NCI-H1436 treated with DMSO at 0.1 percent for 48 hours (cell line): Measurements from ENCODE around the gene UBE2QL1.

Source experiments
- DNase-seq: peaks from one replicate; lab custom pipeline; 2025; lab: John Stamatoyannopoulos, UW

UBE2QL1 gene

DNA sequence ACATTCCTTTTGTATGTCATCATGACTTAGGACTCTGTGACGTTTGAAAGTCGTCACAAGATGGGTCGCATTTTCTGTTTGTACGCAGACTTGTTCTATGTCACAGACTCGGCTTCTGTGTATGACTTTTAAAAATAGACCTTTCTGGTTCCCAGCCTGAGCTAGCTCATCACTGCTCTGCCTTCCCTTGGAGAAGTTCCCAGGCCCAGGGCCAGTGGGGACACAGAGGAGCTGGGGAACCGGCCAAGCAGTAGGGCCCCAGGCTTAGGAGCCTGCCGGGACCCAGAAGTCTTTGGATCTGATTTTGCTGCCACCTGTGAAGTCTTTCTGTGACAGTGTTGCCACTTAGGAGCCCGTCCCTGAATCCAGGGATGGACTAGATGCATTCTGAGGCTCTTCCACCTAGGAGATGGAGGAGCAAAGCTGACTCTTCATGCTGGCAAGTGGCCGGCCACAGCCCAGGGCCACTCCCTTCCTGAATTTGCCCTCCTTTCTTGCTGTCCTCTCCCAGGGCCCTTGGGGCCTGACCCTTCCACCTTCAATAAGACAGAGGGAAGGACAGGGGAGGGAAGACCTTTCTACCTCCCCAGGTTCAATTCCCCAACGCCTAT, 18.1 kb upstream of the UBE2QL1 start:
- no peak for DNase-seq

DNA sequence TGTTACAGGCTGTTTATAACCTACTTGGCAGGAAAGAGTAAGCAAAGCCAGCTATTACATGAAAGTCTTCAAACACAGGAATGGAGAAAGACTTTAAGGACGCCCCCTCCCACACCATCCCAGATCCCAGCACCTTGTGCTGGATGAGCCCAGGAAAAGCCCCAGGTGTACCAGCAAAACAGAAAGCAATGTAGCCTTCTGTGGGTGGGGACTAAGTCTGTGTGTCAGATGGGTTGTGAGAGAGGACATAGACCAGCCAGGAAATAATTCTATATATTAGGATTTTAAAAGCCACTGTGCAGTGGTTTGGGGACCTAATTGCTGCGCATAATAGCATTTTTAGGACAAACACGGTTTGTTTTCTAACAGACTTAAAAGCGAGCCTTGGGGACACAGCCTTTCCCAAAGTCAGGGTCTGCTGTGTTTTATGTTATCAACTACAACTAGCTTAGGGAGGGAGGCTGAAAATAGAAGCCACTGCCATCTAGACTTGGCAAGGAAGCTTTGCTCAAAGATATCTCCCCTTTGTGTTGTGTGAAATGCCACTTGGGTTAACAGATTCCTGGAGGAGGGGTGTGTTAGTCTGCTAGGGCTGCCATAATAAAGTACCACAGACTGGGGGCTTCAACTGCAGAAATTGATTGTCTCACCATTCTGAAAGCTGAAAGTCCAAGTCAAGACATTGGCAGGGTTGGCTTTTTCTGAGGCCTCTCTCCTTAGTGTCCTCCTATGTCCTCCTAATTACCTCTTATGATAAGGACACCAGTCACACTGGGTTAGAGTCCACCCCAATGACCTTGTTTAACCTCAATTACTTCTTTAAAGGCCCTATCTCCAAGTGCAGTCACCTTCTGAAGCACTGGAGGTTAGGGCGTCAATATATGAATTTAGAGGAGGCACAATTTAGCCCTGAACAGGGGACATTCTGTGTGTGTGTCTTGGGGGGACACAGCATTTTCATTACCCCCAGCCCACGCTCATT, 17.2 kb upstream of the UBE2QL1 start:
- DNase-seq: no peak

DNA sequence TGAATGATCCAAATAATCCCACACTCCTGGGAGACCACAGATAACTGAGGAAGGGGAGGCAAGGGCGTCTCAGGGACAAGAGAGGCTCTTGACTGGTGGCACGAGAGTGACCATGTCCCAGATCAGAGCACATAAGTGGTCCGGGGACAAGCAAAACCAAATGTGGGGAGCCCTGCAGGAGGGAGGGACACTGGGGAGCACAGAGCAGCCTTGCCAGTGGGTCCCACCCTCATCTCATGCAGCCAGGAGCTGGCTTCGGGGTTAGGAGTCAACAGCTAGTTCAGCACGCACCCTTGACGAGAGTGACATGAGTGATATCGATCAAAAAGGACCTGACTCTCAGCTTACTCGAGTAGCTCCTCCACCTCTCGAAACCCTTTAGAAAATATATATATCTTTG, 16.5 kb upstream of the UBE2QL1 start:
- DNase-seq: no peak

DNA sequence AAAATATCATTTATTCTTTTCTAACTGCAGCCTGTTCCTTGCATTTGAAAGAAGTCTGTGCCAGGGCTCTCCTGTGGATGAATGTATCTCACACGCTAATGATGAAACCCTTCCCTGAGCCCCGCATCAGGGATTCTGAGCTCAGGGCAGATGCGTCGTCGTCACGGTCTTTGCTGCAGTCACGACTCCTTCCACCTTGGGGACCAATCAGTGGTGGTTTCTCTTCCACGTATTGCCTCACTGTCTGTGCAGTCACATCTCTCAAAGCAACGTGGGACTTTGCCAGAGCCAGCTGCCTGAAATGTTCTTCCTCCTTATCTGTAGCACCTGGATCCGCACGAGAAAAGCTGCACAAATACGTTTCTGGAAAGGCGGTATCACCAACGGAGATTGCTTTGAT, 13.9 kb upstream of the UBE2QL1 start:
- no peak for DNase-seq

DNA sequence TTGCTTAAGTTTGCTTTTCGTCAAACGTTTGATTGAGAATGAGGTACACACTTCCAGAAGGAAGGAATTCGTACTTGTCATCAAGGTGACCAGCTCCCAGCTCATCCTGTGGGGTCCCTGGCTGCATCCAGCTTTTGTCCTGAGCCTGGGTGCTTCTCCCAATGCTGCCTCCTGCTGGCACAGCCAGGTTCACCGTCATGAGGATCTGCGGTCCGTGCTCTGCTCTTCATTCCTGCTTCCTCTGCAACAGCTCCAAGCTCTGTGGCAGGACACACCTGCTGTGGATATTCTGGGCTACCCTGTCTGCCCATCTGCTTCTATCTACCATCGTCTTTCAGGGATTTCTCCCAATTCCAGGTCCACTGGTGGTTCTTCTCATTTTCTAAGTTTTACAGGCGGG, 13.3 kb upstream of the UBE2QL1 start:
- no peak for DNase-seq

DNA sequence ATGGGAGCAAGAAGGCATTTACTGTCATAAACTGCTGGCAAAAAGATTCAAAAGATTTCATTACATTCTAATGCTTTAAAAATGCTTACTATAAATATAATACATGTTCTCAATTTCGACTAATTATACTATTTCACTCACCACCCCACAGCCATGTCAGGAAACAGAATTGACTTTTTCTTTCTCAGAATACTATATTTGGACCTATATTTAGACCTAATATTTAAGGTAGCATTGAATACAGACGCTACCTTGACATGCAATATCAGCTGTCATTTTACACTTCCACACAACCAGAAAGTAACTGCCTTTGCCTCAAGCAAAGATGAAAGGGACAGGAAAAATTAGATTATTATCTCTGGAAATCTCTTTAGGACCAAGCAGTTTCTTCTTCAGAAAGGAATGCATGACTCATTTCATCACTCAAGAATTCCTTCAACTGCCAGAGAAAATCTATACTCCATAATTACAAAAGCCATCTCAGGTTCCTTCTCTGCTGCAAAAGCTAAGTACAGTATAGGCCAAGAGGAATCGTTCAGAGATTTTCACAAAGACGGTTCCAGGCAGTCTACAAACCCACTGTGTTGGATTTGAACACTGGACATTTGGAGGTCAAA, 11.8 kb upstream of the UBE2QL1 start:
- DNase-seq: no peak

DNA sequence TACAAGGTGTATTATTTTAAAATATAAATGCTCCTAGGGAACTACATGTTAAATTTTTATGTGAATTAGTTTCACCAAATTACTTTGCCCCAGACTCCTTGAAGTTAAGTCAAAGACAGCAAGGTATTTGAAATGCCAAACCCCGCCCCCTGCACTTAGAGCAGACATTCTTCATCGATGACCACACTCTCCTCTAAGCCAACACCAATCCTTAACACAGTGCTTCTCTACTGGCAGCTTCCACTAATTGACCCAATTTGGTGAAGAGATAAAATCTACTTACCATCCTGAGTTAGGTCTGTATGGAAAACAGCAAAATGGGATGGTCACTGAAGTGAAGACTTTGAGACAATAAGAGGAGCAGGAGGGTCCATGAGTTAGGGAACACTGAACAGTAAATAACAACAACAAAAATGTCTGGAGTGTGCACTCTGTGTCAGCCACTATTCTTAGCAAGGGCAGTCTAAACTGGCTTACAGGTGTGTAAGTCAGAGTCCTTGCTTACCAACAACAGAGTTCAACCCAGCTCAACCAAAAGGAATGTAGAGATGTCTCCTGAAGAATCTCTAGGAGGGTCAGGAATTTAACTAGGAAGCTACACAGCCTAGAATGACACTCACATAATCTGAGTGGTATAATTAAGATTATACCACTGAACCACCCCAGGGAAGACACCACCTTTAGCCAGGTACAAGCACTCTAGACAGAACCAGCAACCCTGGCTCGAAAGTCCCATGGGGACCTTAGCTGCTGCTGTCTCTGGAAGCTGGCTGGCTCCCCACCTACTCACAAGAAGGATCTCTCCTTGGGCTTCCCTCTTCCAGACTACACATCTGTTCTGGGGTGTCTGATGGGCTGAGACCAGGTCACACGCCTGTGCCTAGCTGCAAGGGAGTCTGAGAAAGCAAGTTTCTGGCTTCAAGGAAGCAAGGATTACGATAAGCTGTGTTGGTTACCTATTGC, 8.8 kb upstream of the UBE2QL1 start:
- DNase-seq: no peak

DNA sequence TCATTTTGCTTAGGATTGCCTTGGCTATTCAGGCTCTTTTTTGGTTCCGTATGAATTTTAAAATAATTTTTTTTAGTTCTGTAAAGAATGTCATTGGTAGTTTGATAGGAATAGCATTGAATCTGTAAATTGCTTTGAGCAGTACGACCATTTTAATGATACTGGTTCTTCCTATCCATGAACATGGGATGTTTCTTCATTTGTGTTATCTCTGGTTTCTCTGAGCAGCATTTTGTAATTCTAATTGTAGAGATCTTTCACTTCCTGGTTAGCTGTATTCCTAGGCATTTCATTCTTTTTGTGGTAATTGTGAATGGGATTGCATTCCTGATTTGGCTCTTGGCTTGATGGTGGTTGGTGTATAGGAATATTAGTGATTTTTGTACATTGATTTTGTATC, 6.3 kb upstream of the UBE2QL1 start:
- no peak for DNase-seq

DNA sequence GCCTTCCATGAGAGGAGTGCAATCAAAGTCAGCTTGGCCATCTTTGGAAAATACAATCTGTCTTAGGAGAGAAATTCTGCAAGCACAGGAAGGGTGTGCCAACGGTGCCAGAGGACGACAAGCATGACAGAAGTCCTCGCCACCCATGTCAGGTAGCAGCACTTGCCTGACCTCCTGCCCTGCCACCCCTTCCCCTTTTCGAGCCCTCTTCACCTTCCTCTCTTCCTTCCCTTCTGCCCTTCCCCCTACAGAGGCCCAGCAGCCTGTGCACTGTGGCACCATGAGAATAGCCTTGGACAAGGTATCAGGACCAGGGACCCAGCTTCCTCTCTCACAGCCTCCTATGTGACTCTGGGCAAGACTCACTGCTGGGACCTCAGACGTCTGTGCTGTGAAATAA, 5.3 kb upstream of the UBE2QL1 start:
- no peak for DNase-seq

DNA sequence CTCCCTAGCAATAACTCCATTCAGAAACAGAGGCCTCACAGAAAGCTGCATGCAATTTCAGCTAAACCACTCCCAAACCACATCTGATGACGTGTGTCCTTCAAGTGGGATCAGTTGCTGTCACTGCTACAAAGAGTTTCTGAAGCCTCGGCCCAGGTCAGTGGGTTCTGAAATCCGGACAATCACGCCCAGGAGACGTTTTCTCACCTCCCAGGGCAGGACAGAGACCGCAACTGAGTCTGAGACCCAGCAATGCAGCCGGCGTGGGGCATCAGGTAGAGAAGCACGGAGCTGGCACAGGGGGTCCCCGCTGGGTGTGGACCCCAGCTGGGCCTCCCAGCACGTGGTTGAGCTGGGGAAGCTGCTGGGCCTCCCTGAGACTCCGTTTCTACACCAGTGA, 2.6 kb upstream of the UBE2QL1 start:
- DNase-seq: no peak

DNA sequence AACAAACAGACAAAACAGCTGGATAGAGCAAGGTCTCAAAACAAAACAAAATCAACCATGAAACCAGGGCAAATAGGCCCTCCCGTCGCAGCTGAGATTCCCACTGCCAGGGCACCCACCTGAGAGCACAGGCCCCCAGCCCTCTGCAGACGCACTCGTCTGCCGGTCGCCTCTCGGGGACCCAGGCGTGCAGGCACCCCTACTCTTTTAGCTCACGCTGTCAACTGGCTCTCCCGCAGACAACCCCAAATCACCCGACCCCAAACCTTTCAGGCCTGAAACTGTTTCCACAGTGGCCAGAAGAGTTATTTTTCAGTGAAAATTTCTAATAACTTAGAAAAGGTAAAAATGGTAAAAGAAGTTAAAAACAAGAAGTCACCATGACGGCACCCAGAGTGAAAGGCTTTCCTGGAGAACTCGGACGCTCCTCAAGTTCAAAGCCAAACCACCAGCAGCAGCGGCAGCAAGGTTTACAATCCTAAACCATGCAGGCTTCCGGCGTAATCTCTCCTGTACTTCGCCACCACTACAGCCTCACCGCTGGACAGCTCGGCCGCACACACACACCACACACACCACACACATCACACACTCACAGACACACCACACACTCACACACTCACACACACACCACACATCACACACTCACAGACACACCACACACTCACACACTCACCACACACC, 1.9 kb upstream of the UBE2QL1 start:
- DNase-seq: no peak

DNA sequence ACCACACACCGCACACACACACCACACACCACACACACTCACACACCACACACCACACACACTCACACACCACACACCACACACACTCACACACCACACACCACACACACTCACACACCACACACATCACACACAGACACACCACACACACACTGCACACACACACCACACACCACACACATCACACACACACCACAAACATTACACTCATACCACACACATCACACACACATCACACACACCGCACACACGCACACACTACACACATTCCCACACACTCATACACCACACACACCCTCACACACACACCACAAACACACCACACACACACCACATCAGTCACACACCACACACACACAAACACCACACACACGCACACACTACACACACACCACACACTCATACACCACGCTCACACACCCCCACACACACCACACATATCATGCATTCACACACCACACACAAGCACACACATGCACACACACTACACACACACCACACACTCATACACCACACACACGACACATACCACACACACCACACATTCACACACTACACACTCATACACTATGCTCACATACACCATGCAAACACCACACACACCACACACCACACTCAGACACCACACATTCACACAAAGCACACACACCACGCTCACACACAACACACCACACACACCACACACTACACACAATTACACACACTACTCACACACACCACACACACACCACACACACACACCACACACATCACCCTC, 1.1 kb upstream of the UBE2QL1 start:
- DNase-seq: no peak

DNA sequence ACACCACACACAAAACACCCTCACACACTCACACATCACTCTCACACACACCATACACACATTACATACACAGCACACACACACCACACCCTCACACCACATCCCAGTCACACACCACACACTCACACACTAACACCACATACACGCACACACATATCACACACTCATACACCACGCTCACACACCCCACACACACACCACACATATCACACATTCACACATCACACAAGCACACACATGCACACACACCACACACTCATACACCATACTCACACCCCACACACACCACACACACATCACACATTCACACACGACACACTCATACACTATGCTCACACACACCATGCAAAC, 543 bp upstream of the UBE2QL1 start:
- DNase-seq: no peak

DNA sequence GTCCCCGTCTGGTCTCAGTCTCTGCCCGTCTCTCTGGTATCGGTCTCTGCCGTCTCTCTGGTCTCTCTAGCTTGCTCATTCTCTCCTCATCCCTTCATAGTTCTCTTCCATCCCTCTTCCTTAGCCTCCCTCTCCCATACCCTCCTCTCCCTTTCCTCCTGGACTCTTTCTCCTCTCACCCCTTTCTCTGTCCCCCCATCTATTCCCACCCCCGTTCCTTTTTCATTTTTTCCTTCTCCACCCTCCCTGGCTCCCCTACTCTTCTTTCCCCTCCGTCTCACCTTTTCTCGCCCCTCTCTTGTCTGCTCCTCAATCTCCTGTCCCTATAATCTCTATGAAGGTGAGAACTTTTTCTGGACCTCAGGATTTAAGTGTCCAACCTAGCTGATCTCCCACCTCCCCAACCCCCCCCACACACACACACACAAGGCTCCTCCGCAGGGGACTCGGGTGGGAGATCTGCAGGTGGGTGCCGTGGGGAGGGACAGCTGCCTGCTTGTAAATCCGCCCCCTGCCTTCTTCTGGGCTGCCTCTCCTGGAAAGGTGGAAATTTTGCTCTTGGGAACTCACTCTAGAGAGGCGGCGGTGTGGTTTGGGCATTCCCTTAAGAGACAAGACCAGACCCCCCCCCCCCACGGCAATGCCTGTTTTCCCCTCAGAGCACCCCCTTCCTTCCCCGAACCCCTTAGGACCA, 953 bp downstream of the UBE2QL1 start:
- DNase-seq: no peak

DNA sequence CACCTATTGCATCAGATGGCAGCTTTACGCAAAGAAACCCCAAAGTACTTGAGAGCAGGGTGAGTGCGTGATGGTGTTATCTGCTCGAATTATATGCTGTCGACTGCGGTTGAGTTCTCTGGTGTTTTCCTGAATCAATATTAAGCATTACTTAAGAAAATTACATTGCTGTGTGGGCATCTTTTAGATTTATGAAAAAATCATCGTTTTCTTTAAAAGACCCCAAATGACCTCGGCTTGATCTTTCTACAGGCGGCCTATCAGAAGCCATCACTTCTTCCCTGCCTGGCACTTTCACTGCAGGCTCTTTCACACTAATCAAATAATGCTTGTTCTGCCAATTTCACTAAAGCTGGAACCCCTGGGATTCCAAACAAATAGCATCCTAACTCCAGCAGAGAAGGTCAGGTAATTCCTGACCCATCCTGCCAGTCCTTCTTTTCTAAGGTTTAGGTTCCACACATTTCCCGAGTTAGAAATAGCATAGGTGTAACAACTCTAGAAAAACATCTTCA, 1.7 kb downstream of the UBE2QL1 start:
- no peak for DNase-seq

DNA sequence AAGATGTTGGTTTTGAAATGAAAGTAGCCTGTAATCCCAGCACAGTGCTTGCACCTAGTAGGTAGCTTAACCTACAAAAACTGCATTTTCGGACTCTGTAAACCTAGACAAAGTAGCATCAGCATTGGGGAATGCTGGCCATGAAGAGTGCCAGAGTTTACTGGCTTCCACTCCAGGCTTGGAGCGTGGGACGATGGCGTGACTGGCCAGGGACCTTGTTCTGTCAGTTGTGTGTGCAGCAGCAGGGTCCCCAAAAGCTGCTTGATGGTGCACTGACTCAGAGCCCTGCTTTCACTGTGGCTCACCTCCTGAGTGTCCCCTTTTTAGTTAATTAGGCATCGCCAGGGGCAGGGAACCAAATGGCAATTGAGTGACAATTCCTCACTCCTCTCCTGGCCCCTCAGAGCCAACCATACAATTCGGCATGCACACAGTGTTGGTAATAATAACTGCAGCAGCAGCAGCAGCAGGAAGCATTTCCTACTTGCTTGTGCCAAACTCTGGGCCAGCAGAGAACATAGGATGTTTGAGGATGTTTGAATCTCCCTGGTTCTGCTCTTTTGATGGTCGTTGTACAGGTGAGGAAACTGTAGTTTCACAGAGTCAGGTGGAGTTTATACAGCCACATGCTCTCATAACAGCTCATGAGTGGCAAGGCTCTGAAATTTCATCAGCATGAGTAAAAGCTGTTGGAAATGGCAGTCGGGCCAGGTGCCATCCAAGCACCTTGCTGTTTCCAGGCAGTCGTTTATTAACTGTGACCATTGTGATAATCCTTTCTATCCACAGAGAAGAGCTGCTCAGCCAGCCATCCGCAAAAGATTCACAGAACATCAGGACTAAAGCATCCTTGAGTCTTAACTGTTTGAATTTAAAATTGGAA, 4.2 kb downstream of the UBE2QL1 start:
- DNase-seq: no peak

DNA sequence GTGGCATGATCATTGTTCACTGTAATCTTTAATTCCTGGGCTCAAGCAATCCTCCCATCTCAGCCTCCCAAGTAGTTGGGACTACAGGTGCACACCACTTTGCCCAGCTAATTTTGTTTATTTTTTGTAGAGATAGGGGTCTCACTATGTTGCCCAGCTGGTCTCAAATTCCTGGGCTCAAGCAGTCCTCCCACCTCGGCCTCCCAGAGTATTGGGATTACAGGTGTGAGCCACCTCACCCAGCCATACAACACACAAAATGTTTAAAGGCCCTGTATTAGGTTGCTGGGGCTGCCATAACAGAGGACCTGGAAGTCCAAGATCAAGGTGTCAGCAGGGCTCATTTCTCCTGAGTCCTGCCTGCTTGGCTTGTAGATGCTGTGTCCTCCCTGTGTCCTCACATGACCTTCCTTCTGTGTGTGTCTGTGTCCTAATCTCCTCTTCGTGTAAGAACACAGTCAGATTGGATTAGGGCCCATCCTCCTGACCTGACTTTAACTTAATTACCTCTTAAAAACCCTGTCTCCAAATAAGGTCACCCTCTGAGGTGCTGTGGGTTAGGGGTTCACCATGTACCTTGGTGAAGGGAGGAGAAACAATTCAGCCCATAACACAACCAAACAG, 5.4 kb downstream of the UBE2QL1 start:
- no peak for DNase-seq

DNA sequence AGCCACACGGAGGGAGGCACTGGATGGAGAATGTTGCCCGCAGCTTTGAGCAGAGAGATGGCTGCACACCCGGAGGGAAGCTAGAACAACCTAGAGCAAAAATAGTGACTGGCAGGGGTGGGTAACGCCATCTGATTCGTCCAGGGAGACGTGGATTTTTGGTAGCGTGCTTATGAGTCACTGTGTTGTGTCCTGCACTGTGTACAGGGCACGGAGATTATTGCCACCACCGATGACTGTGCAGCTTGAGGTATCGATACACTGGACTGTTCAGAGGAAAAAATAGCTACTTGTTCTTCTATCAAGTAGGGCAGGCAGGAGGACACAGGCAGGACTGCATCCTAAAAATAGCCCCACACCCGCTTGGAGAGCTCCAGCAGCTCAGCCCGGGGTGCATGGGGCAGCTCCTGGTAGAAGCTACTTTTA, 6.0 kb downstream of the UBE2QL1 start:
- no peak for DNase-seq
